Progenitor cell of endocrine pancreas (in vitro differentiated cells): ENCODE results near the gene DTWD1. TPM values are rescaled to one million over a fixed set of nuclear protein-coding genes. Genes with fewer than 3 reads are reported as not detected.

Experiments
- DNase-seq: peaks from one replicate; pipeline ENCODE4 v3.0.0; 2021; ENCODE audit warnings: low spot score; ENCODE audit not compliant: unreplicated experiment
- H3K27ac Mint-ChIP-seq: 2 replicates; pipeline ENCODE4 v1.8.0; 2021; ENCODE audit warnings: mild to moderate bottlenecking, moderate library complexity, mixed read lengths
- H3K27me3 Mint-ChIP-seq: 2 replicates; pipeline ENCODE4 v1.8.0; 2021; ENCODE audit warnings: mixed read lengths
- H3K36me3 Mint-ChIP-seq: 2 replicates; pipeline ENCODE4 v1.8.0; 2022; ENCODE audit warnings: mixed read lengths; ENCODE audit not compliant: insufficient read depth
- H3K4me1 Mint-ChIP-seq: 2 replicates; pipeline ENCODE4 v1.8.0; 2021; ENCODE audit warnings: low read depth, mixed read lengths
- H3K4me3 Mint-ChIP-seq: 2 replicates; pipeline ENCODE4 v1.8.0; 2021; ENCODE audit warnings: low read depth, mild to moderate bottlenecking, moderate library complexity, mixed read lengths
- H3K9me3 Mint-ChIP-seq: 2 replicates; pipeline ENCODE4 v1.8.0; 2021; ENCODE audit warnings: low read depth, mixed read lengths
- total RNA-seq: library from RNA; stranded (reverse); gene quantifications from 2 replicates; pipeline ENCODE4 v1.2.1, GENCODE V29; 2021
- TF ChIP-seq, protein P1 (sequence below): fragments of 200-600 bp; sonication (generic); IDR thresholded peaks from one replicate; pipeline ENCODE4 v1.5.0; 2021; ENCODE audit warnings: antibody characterized with exemption, mild to moderate bottlenecking; ENCODE audit not compliant: unreplicated experiment

The DTWD1 gene
- total RNA-seq, 1 donor from 2014 or later: 37.2 TPM

DNA sequence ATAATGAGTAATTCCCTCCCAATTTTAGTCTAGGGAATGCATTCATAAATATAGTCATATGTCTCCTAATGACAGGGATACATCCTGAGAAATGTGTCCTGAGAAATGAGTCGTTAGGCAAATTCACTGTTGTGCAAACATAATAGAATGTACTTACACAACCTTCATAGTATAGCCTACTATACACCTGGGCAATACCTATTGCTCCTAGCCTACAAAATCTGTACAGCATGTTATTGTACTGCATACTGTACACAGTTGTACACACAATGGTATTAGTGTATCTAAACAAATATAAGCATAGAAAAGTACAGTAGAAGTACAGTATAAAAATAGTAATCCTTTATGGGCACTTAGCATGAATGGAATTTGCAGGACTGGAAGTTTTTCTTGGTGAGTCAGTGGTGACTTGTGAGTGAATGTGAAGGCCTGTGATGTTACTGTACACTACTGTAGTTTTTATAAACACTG is 6.6 kb downstream of the DTWD1 start:
- DNase-seq: no peak
- peaks cover 21% of the 10 kb centered on the region for H3K36me3 Mint-ChIP-seq
- H3K4me3 Mint-ChIP-seq: no peak overlapping the region
- peaks cover 6% of the 10 kb centered on the region for H3K9me3 Mint-ChIP-seq
- H3K27ac Mint-ChIP-seq: no peak overlapping the region
- TF ChIP-seq, protein P1, sequence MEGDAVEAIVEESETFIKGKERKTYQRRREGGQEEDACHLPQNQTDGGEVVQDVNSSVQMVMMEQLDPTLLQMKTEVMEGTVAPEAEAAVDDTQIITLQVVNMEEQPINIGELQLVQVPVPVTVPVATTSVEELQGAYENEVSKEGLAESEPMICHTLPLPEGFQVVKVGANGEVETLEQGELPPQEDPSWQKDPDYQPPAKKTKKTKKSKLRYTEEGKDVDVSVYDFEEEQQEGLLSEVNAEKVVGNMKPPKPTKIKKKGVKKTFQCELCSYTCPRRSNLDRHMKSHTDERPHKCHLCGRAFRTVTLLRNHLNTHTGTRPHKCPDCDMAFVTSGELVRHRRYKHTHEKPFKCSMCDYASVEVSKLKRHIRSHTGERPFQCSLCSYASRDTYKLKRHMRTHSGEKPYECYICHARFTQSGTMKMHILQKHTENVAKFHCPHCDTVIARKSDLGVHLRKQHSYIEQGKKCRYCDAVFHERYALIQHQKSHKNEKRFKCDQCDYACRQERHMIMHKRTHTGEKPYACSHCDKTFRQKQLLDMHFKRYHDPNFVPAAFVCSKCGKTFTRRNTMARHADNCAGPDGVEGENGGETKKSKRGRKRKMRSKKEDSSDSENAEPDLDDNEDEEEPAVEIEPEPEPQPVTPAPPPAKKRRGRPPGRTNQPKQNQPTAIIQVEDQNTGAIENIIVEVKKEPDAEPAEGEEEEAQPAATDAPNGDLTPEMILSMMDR: no peak
- H3K27me3 Mint-ChIP-seq: no peaks in the 10 kb centered on the region
- H3K4me1 Mint-ChIP-seq: peaks cover 7% of the 10 kb centered on the region

DNA sequence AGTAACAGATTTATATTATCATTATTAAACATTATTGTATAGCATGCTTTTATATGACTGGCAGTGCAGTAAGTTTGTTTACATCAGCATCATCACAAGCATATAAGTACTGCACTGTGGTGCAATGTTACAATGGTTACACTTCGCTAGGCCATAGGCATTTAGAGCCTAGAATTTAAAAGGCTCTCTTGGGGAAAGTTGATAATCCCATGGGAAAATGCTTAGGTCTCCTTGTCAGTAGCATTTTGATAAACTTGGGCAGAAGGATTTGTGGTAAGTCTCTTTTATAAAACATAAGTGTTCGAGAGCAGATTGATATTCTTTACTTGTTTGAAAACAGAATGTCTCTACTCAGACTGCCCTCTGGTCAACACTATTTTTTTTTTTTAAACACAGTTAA is 7.5 kb downstream of the DTWD1 start:
- TF ChIP-seq, protein P1: no peak
- Mint-ChIP-seq H3K4me1 (peaks cover 2% of the 10 kb centered on the region), H3K27ac (no peak overlapping the region), H3K4me3 (no peak overlapping the region), H3K36me3 (peaks cover 19% of the 10 kb centered on the region), H3K9me3 (peaks cover 6% of the 10 kb centered on the region), H3K27me3 (no peaks in the 10 kb centered on the region)
- DNase-seq: no peak

DNA sequence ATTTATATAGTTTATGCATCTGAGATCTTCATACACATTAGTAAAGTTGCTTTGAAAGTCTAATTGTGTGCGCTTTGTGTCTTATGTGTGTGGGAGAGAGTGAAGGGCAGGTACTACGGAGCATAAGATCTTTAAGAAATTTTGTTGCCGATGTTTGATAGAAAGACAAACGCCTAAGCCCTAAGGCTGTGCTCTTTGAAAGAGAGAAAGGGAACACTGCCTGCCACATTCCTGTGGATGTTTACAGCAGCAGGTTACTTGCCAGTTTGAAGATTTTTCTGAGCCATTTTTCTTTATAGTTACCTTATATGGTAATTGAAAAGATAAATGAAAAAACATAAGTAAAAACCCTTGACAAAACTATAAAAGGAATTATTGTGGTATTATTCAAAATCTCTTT is 17.0 kb downstream of the DTWD1 start:
- peaks cover 15% of the 10 kb centered on the region for H3K36me3 Mint-ChIP-seq
- H3K4me1 Mint-ChIP-seq: no peaks in the 10 kb centered on the region
- no peaks in the 10 kb centered on the region for H3K27me3 Mint-ChIP-seq
- no peak for DNase-seq
- no peaks in the 10 kb centered on the region for H3K9me3 Mint-ChIP-seq
- peak overlapping the region; percentile 26 for H3K27ac Mint-ChIP-seq
- H3K4me3 Mint-ChIP-seq: no peak overlapping the region
- TF ChIP-seq, protein P1: no peak

DNA sequence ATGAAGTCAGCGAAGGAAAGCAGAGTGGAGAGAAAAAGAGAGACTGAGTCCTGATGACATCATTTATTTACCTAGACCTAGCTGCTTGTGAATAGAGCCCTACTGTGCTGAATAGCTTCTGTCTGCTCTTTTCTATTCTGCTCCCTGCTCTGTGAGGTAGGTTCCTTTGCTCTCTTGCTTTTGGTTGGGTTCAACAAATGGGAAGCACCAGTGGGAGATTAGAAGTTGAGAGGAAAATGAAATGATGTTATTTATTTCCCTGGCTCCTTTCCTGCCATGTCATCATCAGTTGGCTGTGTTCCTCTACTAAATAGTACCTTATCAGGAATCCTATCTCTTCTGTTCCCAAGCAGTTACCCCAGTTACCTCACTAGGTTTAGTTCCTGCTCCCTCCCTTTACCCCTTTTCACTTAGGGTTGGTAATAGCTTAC is 23.5 kb downstream of the DTWD1 start:
- H3K27ac Mint-ChIP-seq: no peak overlapping the region
- no peaks in the 10 kb centered on the region for H3K27me3 Mint-ChIP-seq
- H3K4me1 Mint-ChIP-seq: peaks cover 6% of the 10 kb centered on the region
- no peak overlapping the region for H3K4me3 Mint-ChIP-seq
- DNase-seq: no peak
- H3K36me3 Mint-ChIP-seq: peaks cover 4% of the 10 kb centered on the region
- H3K9me3 Mint-ChIP-seq: no peaks in the 10 kb centered on the region
- TF ChIP-seq, protein P1: no peak

DNA sequence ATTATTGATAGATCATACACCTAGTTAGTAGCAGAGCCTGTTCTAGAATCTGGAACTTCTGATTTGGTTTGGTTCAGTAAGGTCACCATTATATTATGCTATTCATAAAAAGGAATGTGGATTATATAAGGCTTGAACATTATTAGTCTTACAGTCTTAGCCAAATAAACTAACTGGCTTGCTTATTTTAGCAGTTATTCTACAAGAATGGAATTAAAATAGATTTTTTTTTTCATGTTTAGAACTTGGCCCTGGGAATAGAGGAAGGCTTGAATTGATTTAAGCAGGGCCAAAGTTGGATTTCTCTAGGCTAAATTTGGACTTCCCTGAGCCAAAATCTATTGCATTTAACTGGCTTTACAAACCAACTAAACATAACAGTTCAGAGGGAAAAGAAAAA is 24.4 kb downstream of the DTWD1 start:
- Mint-ChIP-seq H3K4me1 (peaks cover 6% of the 10 kb centered on the region), H3K36me3 (peaks cover 4% of the 10 kb centered on the region), H3K4me3 (no peak overlapping the region), H3K9me3 (no peaks in the 10 kb centered on the region), H3K27me3 (no peaks in the 10 kb centered on the region), H3K27ac (no peak overlapping the region)
- DNase-seq: no peak
- TF ChIP-seq, protein P1: no peak
